Vagina (tissue), 2 donors: ENCODE data around the gene IFIT3.

ENCODE experiments used
- POLR2A ChIP-seq, 2 donors: fragments of 450-650 bp; IDR thresholded peaks; one replicate each; pipeline ENCODE4 v1.6.1; 2017; ENCODE audit warnings: antibody characterized with exemption in 2 of 2, mild to moderate bottlenecking in 2 of 2, moderate library complexity in 2 of 2
- TF ChIP-seq, protein P1 (sequence below), 3 experiments: fragments of 450-650 bp in 2 of 3; fragments of 200-600 bp in 1 of 3; sonication (generic) in 1 of 3; IDR thresholded peaks; one replicate each; pipeline ENCODE4 v1.5.1; 2017 to 2019; ENCODE audit warnings: antibody characterized with exemption in 3 of 3, mild to moderate bottlenecking in 2 of 3, moderate library complexity in 2 of 3

DNA sequence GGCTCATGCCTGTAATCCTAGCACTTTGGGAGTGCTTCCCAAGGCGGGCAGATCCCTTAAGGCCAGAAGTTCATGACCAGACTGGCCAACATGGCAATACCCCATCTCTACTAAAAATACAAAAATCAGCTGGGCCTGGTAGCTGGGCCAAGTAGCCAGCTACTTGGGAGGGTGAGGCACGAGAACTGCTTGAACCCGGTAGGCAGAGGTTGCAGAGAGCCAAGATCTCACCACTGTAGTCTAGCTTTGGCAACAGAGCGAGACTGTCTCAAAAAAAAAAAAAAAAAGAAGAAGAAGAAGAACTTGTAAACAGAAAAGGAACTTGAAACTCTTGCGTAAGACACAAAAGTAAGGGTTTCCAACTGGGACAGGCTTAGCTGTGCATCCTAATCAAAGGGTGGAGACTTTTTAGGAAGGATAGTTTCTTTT lies 31.6 kb upstream of the IFIT3 start:
- TF ChIP-seq, protein P1, sequence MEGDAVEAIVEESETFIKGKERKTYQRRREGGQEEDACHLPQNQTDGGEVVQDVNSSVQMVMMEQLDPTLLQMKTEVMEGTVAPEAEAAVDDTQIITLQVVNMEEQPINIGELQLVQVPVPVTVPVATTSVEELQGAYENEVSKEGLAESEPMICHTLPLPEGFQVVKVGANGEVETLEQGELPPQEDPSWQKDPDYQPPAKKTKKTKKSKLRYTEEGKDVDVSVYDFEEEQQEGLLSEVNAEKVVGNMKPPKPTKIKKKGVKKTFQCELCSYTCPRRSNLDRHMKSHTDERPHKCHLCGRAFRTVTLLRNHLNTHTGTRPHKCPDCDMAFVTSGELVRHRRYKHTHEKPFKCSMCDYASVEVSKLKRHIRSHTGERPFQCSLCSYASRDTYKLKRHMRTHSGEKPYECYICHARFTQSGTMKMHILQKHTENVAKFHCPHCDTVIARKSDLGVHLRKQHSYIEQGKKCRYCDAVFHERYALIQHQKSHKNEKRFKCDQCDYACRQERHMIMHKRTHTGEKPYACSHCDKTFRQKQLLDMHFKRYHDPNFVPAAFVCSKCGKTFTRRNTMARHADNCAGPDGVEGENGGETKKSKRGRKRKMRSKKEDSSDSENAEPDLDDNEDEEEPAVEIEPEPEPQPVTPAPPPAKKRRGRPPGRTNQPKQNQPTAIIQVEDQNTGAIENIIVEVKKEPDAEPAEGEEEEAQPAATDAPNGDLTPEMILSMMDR (IDR thresholded peaks at IDR 0.05) = no peak
- TF ChIP-seq POLR2A (IDR thresholded peaks at IDR 0.05) = no peak
